Stimulated activated CD4-positive, alpha-beta T cell treated with anti-CD3 and anti-CD28 coated beads, Interleukin-15, amount 100 ng/mL, for 24 hours (primary cell): Measurements from ENCODE around the gene MSGN1.
"Not testable (repeated sequence)": the region's sequence is repeated elsewhere in the genome, so short reads cannot be mapped to it uniquely, and the experiment has no call there.

Experiments
- DNase-seq: peaks from one replicate; pipeline ENCODE4 v3.0.0-alpha.2; 2020

MSGN1 gene

GRCh38 chr2:17805717-17806363, 10.4 kb upstream of the MSGN1 start:
- no peak for DNase-seq

GRCh38 chr2:17813010-17813741, 3.1 kb upstream of the MSGN1 start:
- DNase-seq, result no peak

- no peak for DNase-seq
These were observed 2.4 kb upstream of the MSGN1 start for GRCh38 chr2:17813742-17814473.

- DNase-seq, result no peak
These were observed 1.7 kb upstream of the MSGN1 start for GRCh38 chr2:17814601-17815000.

DNA sequence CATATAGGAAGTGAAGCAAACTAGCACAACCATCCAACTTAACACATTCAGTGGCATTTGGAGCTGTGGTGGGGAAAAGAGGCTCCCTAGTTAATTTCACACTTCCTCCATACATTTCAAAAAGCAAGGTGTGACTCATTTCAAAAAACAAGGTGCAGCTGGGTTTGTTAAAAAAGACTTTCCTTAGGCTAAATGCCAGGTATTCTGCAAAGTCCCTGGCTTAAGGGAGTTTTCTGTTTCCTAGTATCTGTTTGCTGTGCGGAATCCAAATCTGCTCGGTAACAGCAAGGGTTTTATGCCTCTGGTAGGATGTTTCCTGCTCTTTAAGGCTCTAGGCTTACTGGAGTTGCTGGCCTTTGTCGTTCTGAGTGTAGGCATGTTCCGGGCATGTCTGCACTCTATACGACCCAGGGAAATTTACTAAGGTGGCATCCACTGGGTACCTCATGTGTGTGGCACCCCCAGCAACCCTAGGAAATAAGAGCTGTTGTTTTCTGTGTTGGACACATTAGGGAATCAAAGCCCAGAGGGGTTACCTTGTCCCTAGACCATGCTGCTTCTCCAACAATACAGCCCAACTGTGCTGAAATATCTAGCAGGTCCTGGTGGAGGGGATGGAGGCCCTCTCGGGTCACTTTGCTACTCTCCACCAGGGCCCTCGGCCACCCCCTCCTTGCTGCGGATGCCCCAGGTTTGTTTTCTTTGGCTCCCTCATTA, 634 bp upstream of the MSGN1 start:
- DNase-seq, result no peak

DNA sequence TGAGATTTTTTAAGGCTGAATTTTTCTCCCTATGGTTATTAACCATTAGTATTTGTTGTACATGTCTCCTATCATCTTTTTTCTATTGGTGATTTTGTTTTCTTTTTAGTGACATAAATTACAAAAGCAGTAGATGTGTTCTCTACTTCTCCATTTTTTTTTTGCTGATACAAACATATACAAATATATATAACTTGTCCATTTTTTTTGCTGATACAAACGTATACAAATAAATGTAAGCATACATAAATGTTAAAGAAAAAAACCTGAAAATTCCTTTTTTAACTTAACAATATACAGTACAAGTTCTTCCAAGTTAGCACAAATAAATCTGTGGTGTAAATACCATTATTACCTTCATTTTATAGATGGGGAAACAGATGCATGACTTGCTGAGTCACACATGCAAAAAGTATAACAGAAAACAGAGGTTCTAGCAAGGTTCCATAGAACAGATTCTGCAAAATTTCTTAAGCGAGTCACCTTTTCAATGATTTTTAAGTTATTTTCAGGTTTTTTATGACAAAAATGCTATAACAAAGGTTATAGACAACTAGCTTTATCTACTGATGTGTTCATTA, 2.1 kb downstream of the MSGN1 start:
- DNase-seq, result no peak

DNA sequence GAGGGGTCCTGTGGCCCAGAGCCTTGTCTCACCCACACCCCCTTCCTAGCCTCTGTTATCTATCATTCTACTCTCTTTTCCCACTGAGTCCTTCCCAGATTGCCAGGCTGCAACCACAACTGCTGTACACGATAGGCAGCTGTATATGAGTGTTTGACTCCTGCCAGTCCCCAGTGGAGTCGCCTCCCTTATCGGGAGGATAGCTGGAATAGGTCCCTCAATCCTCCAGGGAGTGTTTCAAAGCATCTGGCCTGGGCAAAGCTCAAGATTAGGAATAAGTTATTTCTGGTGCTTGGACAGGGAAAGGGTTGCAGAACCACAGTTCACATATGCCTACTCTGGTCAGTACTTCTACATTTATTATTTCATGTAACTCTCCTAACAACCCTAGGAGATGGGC, 4.8 kb downstream of the MSGN1 start:
- no peak for DNase-seq

- no peak for DNase-seq
These were observed 5.5 kb downstream of the MSGN1 start for GRCh38 chr2:17821535-17822444.

DNA sequence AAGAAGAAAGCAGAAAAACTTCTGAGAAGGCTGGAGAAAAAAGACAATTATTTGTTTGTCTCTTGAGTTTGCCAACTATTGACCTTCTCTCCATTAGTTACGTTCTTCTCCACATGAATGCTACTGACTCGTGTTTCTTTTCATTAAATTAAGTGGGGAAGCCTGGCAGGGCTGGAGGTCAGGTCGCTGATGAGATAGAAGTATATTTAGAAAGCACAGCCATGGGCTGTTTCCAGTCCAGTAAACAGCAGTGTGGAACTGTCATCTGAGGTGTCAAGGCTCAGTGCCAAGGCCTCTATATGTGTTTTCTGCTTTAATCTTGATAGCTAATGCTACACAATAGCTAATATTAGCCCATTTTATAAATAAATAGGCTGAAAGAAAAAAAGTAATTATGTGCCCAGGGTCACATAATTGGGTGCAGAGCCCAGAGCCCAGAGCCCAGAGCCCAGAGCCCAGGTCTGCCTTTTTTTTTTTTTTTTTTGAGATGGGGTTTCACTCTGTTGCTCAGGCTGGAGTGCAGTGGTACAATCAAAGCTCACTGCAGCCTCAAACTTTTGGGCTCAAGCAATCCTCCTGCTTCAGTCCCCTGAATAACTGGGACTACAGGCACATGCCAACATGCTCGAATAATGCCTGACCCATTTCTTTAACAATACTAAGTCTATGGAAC, 6.3 kb downstream of the MSGN1 start:
- no peak for DNase-seq

GRCh38 chr2:17823646-17824045, 7.4 kb downstream of the MSGN1 start:
- DNase-seq, result not testable (repeated sequence)

- no peak for DNase-seq
These were observed 11.1 kb downstream of the MSGN1 start for GRCh38 chr2:17827316-17827715.

DNA sequence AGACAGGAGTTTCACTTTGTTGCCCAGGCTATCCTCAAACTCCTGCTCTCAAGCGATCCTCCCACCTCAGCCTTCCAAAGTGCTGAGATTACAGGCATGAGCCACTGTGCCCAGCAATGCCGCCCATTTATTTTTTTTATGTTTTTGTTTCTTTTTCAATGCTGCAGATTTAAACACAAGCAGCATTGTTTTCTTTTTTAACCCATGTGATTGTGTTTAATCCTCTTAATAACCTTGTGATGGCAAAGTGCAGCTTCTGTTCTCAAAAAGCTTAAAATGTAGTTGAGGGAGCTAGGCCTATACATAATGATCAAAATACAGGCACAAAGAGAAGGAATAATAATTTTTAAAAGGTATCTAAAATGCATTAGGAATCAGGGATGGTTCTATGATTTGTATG, 11.5 kb downstream of the MSGN1 start:
- no peak for DNase-seq

DNA sequence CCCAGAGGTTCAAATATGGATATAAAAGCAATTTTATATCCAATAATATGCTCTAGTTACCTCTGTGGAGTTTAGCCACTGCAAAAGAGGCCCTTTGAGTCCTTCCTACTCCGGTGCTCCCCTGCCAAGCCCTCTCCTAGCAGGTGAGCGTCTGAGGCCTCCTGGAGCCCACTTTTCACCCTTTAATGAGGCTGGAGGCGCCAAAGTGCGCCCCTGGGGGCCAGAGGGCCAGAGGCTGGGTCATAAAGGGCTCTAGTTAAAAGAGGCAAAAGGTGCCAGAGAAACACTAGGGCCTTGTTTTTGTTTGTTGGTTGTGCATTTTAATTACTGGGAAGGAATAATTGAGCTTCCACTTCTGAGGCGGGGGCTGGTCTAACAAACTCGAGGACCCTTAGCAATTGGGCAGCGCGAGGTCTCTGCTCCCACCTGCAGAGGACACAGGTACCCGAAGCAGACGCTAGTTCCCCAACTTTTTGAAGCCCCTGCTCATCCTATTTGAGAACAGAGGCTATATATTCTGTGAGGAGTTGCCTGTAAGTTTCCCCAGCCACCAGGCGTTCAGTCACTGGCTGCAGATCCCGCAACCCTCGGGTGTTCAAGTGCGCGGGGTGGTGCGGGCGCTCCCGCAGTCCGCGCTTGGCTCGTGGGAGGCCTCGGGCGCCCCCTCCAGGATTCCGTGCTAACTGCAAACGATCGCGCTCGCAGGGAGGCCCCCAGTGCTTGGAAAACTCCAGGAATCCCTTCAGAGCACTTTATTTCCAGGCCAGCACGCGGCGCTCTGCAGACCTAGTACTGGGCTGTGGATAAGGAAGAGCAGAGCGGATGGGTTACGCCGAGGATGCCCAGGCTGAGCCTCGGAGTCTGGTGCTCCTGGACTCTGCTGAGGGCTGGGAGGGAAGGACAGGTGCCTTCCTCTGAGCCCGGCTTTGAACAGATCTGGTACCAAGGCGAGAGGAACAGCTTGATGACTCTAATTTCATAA, 14.1 kb downstream of the MSGN1 start:
- peak; percentile 62 for DNase-seq

DNA sequence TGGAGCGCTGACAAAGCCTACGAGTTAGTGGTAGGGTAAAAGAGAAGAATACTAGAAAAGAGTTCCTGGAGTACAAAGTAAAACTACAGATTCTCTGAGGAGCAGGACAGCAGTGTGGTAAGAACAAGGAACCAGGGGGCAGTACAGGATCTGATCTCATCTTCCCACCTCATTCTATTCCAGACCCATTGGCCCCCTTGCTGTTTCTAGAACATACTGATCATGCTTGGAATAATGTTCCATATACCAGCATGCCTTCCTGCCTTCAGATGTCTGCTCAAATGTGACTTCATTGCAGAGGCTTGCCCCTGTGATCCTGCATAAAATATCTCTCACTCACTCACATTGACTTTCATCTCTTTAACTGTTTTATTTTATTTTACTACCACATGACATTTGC, 19.3 kb downstream of the MSGN1 start:
- DNase-seq, result no peak

GRCh38 chr2:17839959-17840358, 23.7 kb downstream of the MSGN1 start:
- no peak for DNase-seq

DNA sequence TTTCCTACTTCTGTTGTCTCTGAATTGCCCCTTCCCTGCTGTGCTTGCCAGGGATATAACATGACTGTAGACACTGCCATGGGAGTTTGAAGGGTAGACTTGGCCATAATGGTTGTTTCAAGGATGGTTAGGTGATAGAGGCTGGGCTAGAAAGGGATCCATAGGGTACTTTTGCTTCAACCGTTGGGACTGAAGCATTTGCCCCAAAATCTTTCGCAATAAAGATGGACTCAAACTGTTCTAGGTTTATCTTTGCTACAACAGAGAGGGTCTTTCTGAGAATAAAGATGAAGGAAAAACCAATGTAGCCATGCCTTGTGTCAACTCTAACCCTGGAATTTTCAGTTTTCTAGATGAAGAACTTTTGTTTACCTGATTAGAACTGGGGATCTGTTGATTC, 27.2 kb downstream of the MSGN1 start:
- DNase-seq, result no peak

DNA sequence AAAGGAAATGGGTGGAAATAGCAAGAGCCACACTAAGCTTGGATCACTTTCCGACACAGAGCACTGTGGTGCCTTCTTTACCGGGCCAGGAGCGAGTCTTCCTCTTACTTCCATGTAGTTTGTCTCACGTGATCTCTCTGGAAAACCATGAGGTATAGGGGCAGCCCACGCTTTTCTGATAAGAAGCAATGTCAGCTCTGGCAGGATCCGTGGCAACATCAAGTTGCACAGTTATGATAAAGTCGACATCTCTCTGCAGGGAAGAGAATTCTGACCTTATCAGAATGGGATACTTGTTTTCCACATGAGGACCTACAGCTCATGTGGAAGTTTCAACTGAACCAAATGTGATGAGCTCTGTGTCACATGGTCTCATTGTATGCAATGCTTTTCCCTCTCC, 29.5 kb downstream of the MSGN1 start:
- no peak for DNase-seq

GRCh38 chr2:17846676-17847075, 30.4 kb downstream of the MSGN1 start:
- DNase-seq, result no peak

DNA sequence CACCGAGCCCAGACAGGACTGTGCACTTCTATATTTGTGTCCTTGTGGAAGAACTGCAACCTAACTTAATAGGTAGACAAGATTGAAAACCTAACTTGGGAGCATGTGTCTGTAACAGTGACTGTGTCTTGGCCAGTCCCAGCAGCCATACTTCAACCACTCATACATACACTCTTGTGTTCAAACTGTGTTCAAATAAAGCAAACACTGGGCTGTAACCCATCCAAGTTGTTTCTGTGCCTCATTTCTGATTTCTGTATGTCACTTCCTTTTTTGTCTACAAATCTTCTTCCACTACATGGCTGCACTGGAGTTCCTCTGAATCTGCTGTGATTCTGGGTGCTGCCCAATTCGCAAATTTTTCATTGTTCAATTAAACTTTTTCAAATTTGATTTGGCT, 31.0 kb downstream of the MSGN1 start:
- DNase-seq, result no peak

GRCh38 chr2:17849275-17849674, 33.0 kb downstream of the MSGN1 start:
- DNase-seq, result no peak
